HepG2 (cell line): ENCODE results near the gene CD81. TPM values are rescaled to one million over a fixed set of nuclear protein-coding genes. Genes with fewer than 3 reads are reported as not detected.

Experiments
- EZH2 ChIP-seq: conservative IDR thresholded peaks from 2 replicates; pipeline ENCODE4 v1.6.1; 2012; ENCODE audit warnings: mild to moderate bottlenecking, low read depth, low read length, moderate library complexity
- GABPB1 ChIP-seq: IDR thresholded peaks from 2 replicates; pipeline ENCODE4 v1.6.1; 2016; ENCODE audit warnings: mild to moderate bottlenecking, missing genetic modification reagents, moderate library complexity, missing compliant biosample characterization
- GATAD1 ChIP-seq: IDR thresholded peaks from 2 replicates; pipeline ENCODE4 v1.6.1; 2016; ENCODE audit warnings: missing genetic modification reagents, missing compliant biosample characterization
- IRF9 ChIP-seq: sonication (generic); formaldehyde crosslinking; IDR thresholded peaks from 2 replicates; pipeline ENCODE4 v1.8.0; 2022; ENCODE audit warnings: missing genetic modification reagents, mild to moderate bottlenecking, borderline replicate concordance
- JARID2 ChIP-seq: sonication (generic); formaldehyde crosslinking; IDR thresholded peaks from 2 replicates; pipeline ENCODE4 v1.8.1; 2023; ENCODE audit warnings: missing genetic modification reagents, inconsistent platforms; ENCODE audit not compliant: insufficient replicate concordance
- KAT7 ChIP-seq: IDR thresholded peaks from 2 replicates; pipeline ENCODE4 v1.6.1; 2018; ENCODE audit warnings: borderline replicate concordance, missing compliant biosample characterization
- KAT8 ChIP-seq: IDR thresholded peaks from 2 replicates; pipeline ENCODE4 v1.6.1; 2016; ENCODE audit warnings: missing genetic modification reagents, missing compliant biosample characterization
- KLF12 ChIP-seq: sonication (generic); formaldehyde crosslinking; IDR thresholded peaks from 2 replicates; pipeline ENCODE4 v1.4.0; 2020; ENCODE audit warnings: missing genetic modification reagents, borderline replicate concordance
- MAZ ChIP-seq, 2 experiments: sonication (generic) in 1 of 2; formaldehyde crosslinking in 1 of 2; IDR thresholded peaks; 2 replicates each; pipeline versions ENCODE4 v1.5.0 to v1.6.1; 2012 to 2020; ENCODE audit warnings: low read depth in 2 of 2, mild to moderate bottlenecking in 2 of 2, borderline replicate concordance in 1 of 2, improper control_type of control experiment in 1 of 2, low read length in 1 of 2, missing genetic modification reagents in 1 of 2, moderate library complexity in 1 of 2
- MEIS1 ChIP-seq: sonication (generic); formaldehyde crosslinking; IDR thresholded peaks from 2 replicates; pipeline ENCODE4 v1.9.0; 2021; ENCODE audit warnings: mild to moderate bottlenecking, missing genetic modification reagents, moderate library complexity, borderline replicate concordance
- SALL2 ChIP-seq: sonication (generic); formaldehyde crosslinking; IDR thresholded peaks from 2 replicates; pipeline ENCODE4 v1.8.1; 2023; ENCODE audit warnings: mild to moderate bottlenecking, missing genetic modification reagents, inconsistent platforms
- SAP130 ChIP-seq: IDR thresholded peaks from 2 replicates; pipeline ENCODE4 v1.6.1; 2016; ENCODE audit warnings: low read depth
- STAG1 ChIP-seq: sonication (generic); formaldehyde crosslinking; IDR thresholded peaks from 2 replicates; pipeline ENCODE4 v1.4.0; 2020; ENCODE audit warnings: missing genetic modification reagents
- UBTF ChIP-seq: sonication (generic); formaldehyde crosslinking; IDR thresholded peaks from 2 replicates; pipeline ENCODE4 v1.4.0; 2020; ENCODE audit warnings: mild to moderate bottlenecking, missing genetic modification reagents
- YY1 ChIP-seq: IDR thresholded peaks from 2 replicates; pipeline ENCODE4 v1.6.1; 2011; ENCODE audit warnings: low read length, low read depth, moderate library complexity, mild to moderate bottlenecking; ENCODE audit not compliant: insufficient read depth, insufficient replicate concordance
- ZBTB8A ChIP-seq: sonication (generic); formaldehyde crosslinking; IDR thresholded peaks from 2 replicates; pipeline ENCODE4 v1.4.0; 2020; ENCODE audit warnings: mild to moderate bottlenecking, low read depth, missing genetic modification reagents, borderline replicate concordance
- ZMYM3 ChIP-seq: sonication (generic); formaldehyde crosslinking; IDR thresholded peaks from 2 replicates; pipeline ENCODE4 v1.5.1; 2020; ENCODE audit warnings: mild to moderate bottlenecking, missing genetic modification reagents
- ZNF331 ChIP-seq: sonication (generic); formaldehyde crosslinking; IDR thresholded peaks from 2 replicates; pipeline ENCODE4 v1.4.0; 2020; ENCODE audit warnings: missing genetic modification reagents
- ZNF501 ChIP-seq: sonication (generic); formaldehyde crosslinking; IDR thresholded peaks from 2 replicates; pipeline ENCODE4 v1.5.1; 2020; ENCODE audit warnings: mild to moderate bottlenecking, moderate library complexity, missing genetic modification reagents
- ZNF703 ChIP-seq: sonication (generic); formaldehyde crosslinking; IDR thresholded peaks from 2 replicates; pipeline ENCODE4 v1.5.1; 2020; ENCODE audit warnings: missing genetic modification reagents, mild to moderate bottlenecking, moderate library complexity, borderline replicate concordance
- polyA plus RNA-seq, 8 experiments: library from polyadenylated mRNA; depleted of rRNA in 3 of 8; stranded (reverse) in 7 of 8; unstranded in 1 of 8; fragments of >200 nt; fragmentation: Illumina TruSeq in 4 of 8; extraction: Trizol in 4 of 8; gene quantifications; 2 replicates each; pipeline versions ENCODE4 v1.2.1 to v1.2.3, GENCODE V29; 2011 to 2016; ENCODE audit warnings: low read depth in 4 of 8, missing spikeins in 1 of 8, mixed read lengths in 1 of 8; ENCODE audit not compliant: insufficient read depth in 1 of 8
- total RNA-seq, 5 experiments: library from RNA; depleted of rRNA; stranded (reverse); fragments of >200 nt; fragmentation: Illumina TruSeq; extraction: Trizol; gene quantifications; 2 replicates each; pipeline ENCODE4 v1.2.3, GENCODE V29; 2016; ENCODE audit warnings: low read depth in 1 of 5
- TF ChIP-seq, protein P1 (sequence below): sonication (generic); formaldehyde crosslinking; IDR thresholded peaks from 2 replicates; pipeline ENCODE4 v1.4.0; 2020; ENCODE audit warnings: missing genetic modification reagents
- TF ChIP-seq, protein P2 (sequence below): sonication (generic); formaldehyde crosslinking; IDR thresholded peaks from 2 replicates; pipeline ENCODE4 v1.4.0; 2020; ENCODE audit warnings: mild to moderate bottlenecking, missing genetic modification reagents

Gene CD81
- total and polyA plus RNA-seq, 2 of the 13 experiments (the other 11 are each of a cell fraction or from before 2014, with no cell fraction given), result not detected

DNA sequence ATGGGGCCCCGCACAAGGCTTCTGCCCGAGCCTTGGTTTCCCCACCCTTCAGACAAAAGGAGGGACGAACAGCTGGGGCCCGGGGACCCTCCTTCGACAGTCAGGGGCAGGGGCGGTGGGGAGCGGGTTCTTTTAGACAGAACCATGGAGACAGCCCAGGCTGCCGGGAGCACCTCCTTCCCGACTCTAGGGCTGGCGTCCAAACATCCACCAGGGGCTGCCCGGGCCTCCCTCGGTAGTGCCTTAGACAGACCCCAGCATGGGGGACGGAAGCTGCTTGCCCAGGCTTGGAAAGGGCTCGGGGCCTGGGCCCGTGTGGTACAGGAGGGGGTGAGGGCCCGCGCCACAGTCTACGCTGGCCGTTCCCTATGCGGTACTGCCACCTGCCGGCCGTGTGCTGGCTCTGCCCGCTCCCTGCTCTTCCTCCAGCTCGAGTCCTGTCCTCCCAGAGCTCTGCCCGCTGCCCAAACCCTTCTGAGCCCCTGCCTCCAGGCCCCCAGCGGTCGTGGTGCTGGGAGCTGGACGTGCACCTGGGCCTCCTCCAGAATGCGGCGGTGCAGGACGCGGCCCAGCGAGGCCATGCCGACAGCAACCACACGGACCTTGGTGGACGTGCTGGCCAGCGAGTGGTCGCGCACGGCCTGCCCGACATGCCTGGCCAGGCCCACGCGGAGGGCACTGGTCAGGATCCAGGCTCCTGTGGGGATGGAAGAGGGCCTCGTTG is 43.6 kb downstream of the CD81 start (continued):
- TF ChIP-seq KAT8 (CRISPR knock-in tag) (peak; percentile 47; the same call in 1 of the 2 replicates), SAP130 (CRISPR knock-in tag) (peak; percentile 23; the same call in 1 of the 2 replicates), ZNF501 (CRISPR knock-in tag) (0 out of 2 replicates have a peak, but pooled peaks have one; percentile 25), ZNF331 (no peak), ZMYM3 (CRISPR knock-in tag) (peak; percentile 27; the same call in 1 of the 2 replicates), MAZ (IDR thresholded peaks at IDR 0.05; ENCODE audit: borderline replicate concordance, low read depth, low read length) (no peak), MAZ (CRISPR knock-in tag; IDR thresholded peaks at IDR 0.05; ENCODE audit: low read depth) (0 out of 2 replicates have a peak, but pooled peaks have one; percentile 15), JARID2 (CRISPR knock-in tag) (peak; percentile 58), ZNF703 (no peak), MEIS1 (no peak), GABPB1 (peak; percentile 76), UBTF (CRISPR knock-in tag) (peak; percentile 40; the same call in 1 of the 2 replicates), GATAD1 (peak; percentile 70), KLF12 (peak; percentile 54; the same call in 1 of the 2 replicates), YY1 (peak; percentile 39), IRF9 (peak; percentile 78; the same call in 1 of the 2 replicates), KAT7 (CRISPR knock-in tag) (no peak), SALL2 (CRISPR knock-in tag) (0 out of 2 replicates have a peak, but pooled peaks have one; percentile 33), EZH2 (0 out of 2 replicates have a peak, but pooled peaks have one; percentile 25), ZBTB8A (CRISPR knock-in tag) (no peak), STAG1 (CRISPR knock-in tag) (peak; percentile 98)
- TF ChIP-seq, protein P1, sequence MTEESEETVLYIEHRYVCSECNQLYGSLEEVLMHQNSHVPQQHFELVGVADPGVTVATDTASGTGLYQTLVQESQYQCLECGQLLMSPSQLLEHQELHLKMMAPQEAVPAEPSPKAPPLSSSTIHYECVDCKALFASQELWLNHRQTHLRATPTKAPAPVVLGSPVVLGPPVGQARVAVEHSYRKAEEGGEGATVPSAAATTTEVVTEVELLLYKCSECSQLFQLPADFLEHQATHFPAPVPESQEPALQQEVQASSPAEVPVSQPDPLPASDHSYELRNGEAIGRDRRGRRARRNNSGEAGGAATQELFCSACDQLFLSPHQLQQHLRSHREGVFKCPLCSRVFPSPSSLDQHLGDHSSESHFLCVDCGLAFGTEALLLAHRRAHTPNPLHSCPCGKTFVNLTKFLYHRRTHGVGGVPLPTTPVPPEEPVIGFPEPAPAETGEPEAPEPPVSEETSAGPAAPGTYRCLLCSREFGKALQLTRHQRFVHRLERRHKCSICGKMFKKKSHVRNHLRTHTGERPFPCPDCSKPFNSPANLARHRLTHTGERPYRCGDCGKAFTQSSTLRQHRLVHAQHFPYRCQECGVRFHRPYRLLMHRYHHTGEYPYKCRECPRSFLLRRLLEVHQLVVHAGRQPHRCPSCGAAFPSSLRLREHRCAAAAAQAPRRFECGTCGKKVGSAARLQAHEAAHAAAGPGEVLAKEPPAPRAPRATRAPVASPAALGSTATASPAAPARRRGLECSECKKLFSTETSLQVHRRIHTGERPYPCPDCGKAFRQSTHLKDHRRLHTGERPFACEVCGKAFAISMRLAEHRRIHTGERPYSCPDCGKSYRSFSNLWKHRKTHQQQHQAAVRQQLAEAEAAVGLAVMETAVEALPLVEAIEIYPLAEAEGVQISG (CRISPR knock-in tag), result peak; percentile 52; the same call in 1 of the 2 replicates
- TF ChIP-seq, protein P2, sequence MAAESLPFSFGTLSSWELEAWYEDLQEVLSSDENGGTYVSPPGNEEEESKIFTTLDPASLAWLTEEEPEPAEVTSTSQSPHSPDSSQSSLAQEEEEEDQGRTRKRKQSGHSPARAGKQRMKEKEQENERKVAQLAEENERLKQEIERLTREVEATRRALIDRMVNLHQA (CRISPR knock-in tag), result no peak
